Measurements from ENCODE around the gene SAMD3. TPM values are rescaled to one million over a fixed set of nuclear protein-coding genes. Genes with fewer than 3 reads are reported as not detected.

Gene SAMD3
- total RNA-seq, 4 donors from 2014 or later: 4.0 to 4.4 TPM; not detected in 2

DNA sequence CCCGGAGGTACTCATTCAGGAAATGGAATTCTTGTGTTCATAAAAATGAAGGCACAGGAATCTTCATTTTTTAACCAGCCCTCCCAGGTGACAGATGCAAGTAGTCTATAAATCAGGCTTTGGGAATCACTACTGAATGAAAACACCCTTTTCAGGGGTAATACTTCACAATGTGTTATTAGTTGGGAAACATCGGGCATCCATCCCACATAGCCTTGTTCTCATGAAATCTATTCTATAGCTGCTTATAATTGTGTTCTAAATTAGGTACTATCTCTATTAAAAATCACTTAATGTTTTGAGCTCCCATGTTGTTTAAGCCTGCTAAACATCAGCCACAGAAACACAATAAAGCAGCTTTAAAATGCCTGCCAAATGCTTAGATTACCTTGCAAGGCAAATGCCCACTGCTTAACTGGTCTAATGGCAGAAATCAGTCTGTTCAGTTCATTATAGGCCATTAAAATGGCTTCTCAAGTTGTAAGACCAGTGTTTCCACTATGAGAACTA, 109.5 kb downstream of the SAMD3 start:
- Histone ChIP-seq H3K9me3 (peaks cover 0 to 3% of the 10 kb centered on the region in 2 donors), H3K36me3 (no peaks in the 10 kb centered on the region), H3K4me3 (no peak overlapping the region), H3K27me3 (no peaks in the 10 kb centered on the region), H3K27ac (no peak overlapping the region), H3K4me1 (no peaks in the 10 kb centered on the region)
- intact Hi-C loops (cut with DNase I; ENCODE audit: low total_unique reads) (no loop called here), in situ Hi-C loops (cut with MboI; ENCODE audit: low pct_ligation_motif_present in 1 of 4, low pct_unique_long_range_greater_than_20kb in 1 of 4, low sequenced_read_pairs in 3 of 4) (no loop called here)
- TF ChIP-seq POLR2A (IDR thresholded peaks at IDR 0.05) (no peak), POLR2AphosphoS5 (IDR thresholded peaks at IDR 0.05) (no peak), EP300 (IDR thresholded peaks at IDR 0.05; ENCODE audit: low read depth) (no peak)
- TF ChIP-seq, protein P1, sequence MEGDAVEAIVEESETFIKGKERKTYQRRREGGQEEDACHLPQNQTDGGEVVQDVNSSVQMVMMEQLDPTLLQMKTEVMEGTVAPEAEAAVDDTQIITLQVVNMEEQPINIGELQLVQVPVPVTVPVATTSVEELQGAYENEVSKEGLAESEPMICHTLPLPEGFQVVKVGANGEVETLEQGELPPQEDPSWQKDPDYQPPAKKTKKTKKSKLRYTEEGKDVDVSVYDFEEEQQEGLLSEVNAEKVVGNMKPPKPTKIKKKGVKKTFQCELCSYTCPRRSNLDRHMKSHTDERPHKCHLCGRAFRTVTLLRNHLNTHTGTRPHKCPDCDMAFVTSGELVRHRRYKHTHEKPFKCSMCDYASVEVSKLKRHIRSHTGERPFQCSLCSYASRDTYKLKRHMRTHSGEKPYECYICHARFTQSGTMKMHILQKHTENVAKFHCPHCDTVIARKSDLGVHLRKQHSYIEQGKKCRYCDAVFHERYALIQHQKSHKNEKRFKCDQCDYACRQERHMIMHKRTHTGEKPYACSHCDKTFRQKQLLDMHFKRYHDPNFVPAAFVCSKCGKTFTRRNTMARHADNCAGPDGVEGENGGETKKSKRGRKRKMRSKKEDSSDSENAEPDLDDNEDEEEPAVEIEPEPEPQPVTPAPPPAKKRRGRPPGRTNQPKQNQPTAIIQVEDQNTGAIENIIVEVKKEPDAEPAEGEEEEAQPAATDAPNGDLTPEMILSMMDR (IDR thresholded peaks at IDR 0.05): no peak
- 93 to 94% methylated on average over 2 of the region's 2 CpGs for WGBS, 2 donors (ENCODE audit: low coverage in 1 of 2)
- no peak for DNase-seq

DNA sequence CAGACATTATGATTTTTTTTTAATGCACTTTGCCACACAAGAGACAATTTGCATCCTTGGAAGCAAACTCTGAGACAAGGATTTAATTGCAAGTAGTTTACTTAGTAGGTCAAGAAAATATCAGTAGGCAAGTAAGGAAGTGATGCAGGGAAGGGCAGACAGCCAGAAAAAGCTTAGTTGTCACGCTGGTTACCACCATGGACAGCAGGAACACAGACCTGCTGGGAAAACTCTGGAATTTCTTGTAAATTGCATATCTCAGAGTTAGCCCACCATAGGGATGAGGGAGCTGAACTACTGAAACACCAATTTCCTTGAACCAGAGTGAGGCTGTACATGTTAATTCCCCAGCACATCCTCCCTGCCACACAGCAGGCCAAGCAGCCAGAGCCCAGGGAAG, 111.7 kb downstream of the SAMD3 start:
- WGBS, 2 donors (ENCODE audit: low coverage in 1 of 2): 86% methylated on average over 1 of the region's 1 CpG; no CpG with 5 or more reads in 1 of the 2 donors
- no peak for DNase-seq
- H3K4me1 ChIP-seq: no peaks in the 10 kb centered on the region
- H3K9me3 ChIP-seq: peaks cover 0 to 3% of the 10 kb centered on the region in 2 donors
- intact Hi-C loops (cut with DNase I; ENCODE audit: low total_unique reads): no loop called here
- TF ChIP-seq POLR2AphosphoS5 (IDR thresholded peaks at IDR 0.05) (no peak), POLR2A (IDR thresholded peaks at IDR 0.05) (no peak)
- no peaks in the 10 kb centered on the region for H3K36me3 ChIP-seq
- in situ Hi-C loops (cut with MboI; ENCODE audit: low pct_ligation_motif_present in 1 of 4, low pct_unique_long_range_greater_than_20kb in 1 of 4, low sequenced_read_pairs in 3 of 4): no loop called here
- no peak overlapping the region for H3K4me3 ChIP-seq
- H3K27ac ChIP-seq: no peak overlapping the region
- no peaks in the 10 kb centered on the region for H3K27me3 ChIP-seq

DNA sequence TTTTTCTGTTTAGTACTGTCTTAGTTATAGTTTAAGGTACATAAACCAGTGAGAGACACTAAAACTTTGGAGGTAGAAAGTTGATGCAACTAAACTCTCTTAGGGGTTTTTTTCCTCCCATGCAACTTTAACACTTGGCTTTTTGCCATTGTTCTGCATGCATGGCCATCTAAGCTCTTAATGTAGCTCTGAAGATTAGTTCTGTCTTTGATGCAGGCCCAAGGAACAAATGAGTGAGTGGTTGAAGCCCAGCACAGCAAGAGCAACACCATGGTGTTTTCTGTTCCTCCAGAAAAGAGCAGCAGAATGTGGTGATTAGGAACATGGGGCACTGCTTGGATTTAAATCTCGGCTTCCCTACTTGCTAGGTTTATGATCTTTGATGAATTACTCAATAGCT, 115.0 kb downstream of the SAMD3 start:
- Histone ChIP-seq H3K9me3 (peaks cover 0 to 3% of the 10 kb centered on the region in 2 donors), H3K36me3 (no peaks in the 10 kb centered on the region), H3K4me3 (no peak overlapping the region), H3K27ac (no peak overlapping the region), H3K27me3 (no peaks in the 10 kb centered on the region), H3K4me1 (no peaks in the 10 kb centered on the region)
- DNase-seq: no peak
- TF ChIP-seq, protein P1 (IDR thresholded peaks at IDR 0.05): no peak
- TF ChIP-seq POLR2AphosphoS5 (IDR thresholded peaks at IDR 0.05) (no peak), EP300 (IDR thresholded peaks at IDR 0.05; ENCODE audit: low read depth) (no peak), POLR2A (IDR thresholded peaks at IDR 0.05) (no peak)
- 91 to 100% methylated on average over 1 of the region's 1 CpG for WGBS, 2 donors (ENCODE audit: low coverage in 1 of 2)
- intact Hi-C loops (cut with DNase I; ENCODE audit: low total_unique reads): no loop called here
- in situ Hi-C loops (cut with MboI; ENCODE audit: low pct_ligation_motif_present in 1 of 4, low pct_unique_long_range_greater_than_20kb in 1 of 4, low sequenced_read_pairs in 3 of 4): no loop called here

DNA sequence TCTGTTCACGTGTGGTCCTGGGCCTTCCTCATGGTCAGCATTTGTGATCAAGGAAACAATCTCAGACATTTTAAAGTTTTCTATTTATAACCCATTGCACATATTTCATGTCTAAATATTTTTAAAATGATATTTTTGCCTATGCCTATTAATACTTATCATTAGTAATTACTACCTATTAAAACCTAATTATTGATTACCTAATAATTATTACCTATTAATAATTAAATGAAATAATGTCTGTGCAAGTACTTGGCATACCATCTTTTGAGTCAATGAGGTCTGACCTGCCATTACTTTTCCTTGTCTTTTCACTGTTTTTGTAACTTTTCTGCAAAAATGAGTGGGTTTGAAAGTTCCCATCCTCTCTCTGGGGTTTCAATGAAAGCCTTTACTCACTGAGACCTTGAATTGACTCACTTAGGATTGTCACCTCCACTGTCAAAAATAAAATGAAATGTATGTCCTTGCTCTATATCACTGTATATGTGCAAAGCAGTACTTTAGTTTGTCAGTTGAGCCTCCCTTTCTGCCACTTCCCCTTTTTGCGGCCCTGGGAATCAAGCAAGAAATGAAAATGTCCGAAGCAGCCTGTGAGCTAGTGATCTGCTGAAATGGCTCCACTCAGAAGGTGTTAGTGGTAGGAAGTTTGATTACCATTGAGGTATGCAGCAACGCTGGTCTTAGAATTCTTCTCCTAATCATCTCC, 116.6 kb downstream of the SAMD3 start:
- no peak overlapping the region for H3K27ac ChIP-seq
- in situ Hi-C loops (cut with MboI; ENCODE audit: low pct_ligation_motif_present in 1 of 4, low pct_unique_long_range_greater_than_20kb in 1 of 4, low sequenced_read_pairs in 3 of 4): no loop called here
- intact Hi-C loops (cut with DNase I; ENCODE audit: low total_unique reads): no loop called here
- DNase-seq: no peak
- no peaks in the 10 kb centered on the region for H3K36me3 ChIP-seq
- WGBS, 2 donors (ENCODE audit: low coverage in 1 of 2): 86 to 92% methylated on average over 2 to 4 of the region's 4 CpGs
- TF ChIP-seq, protein P1 (IDR thresholded peaks at IDR 0.05): no peak
- TF ChIP-seq POLR2A (IDR thresholded peaks at IDR 0.05): no peak
- TF ChIP-seq EP300 (IDR thresholded peaks at IDR 0.05; ENCODE audit: low read depth): no peak
- no peak for TF ChIP-seq POLR2AphosphoS5 (IDR thresholded peaks at IDR 0.05)
- H3K27me3 ChIP-seq: no peaks in the 10 kb centered on the region
- H3K9me3 ChIP-seq: peaks cover 0 to 3% of the 10 kb centered on the region in 2 donors
- no peaks in the 10 kb centered on the region for H3K4me1 ChIP-seq
- no peak overlapping the region for H3K4me3 ChIP-seq

All from transverse colon (tissue), 4 donors.